K562 (cell line): ENCODE measurements around the gene FBXW2. TPM values are rescaled to one million over a fixed set of nuclear protein-coding genes. Genes with fewer than 3 reads are reported as not detected.

Experiments
- ATAC-seq: fragments of 200-7000 bp; cut with Tn5 transposase; 3 replicates; pipeline ENCODE4 v1.9.1; 2020; ENCODE audit warnings: moderate library complexity
- BruUV-seq: library from RNA; stranded (reverse); fragments of 400-500 nt; replicated peaks from 2 replicates; lab custom pipeline; 2021; lab: Mats Ljungman, UMichigan
- CTCF ChIA-PET: fragments of 300-600 bp; formaldehyde crosslinking; extraction: SDS; loops from one replicate; lab custom pipeline; 2021; ENCODE audit warnings: low intra/inter-chr PET ratio; lab: Yijun Ruan, JAX
- POLR2A ChIA-PET: fragments of 300-600, 350-650 bp; sonication (Branson Sonifier 250); formaldehyde crosslinking; extraction: SDS; loops from one replicate; lab custom pipeline; 2021; ENCODE audit warnings: antibody characterized with exemption, inconsistent platforms; lab: Yijun Ruan, JAX
- DNase-seq, 4 experiments: peaks; one replicate each; pipeline versions ENCODE4 v3.0.0 to v3.0.0-alpha.2; 2011 to 2018; ENCODE audit warnings: low spot score in 3 of 4, mixed read lengths in 3 of 4; ENCODE audit errors: extremely low read depth in 1 of 4
- FAIRE-seq: peaks from 2 replicates; lab custom pipeline; 2011; peaks lifted over from hg19 to GRCh38; lab: Jason Lieb, UNC
- H2AFZ ChIP-seq: 2 replicates; pipeline ENCODE4 v1.6.0; 2011; ENCODE audit warnings: low read depth, low read length, control low read depth, inconsistent platforms
- H3K27ac ChIP-seq: fragments of 200-600 bp; 3 replicates; pipeline ENCODE4 v1.8.0; 2011; ENCODE audit warnings: low read depth, mild to moderate bottlenecking, control low read depth, inconsistent platforms, low read length, moderate library complexity, mixed read lengths; ENCODE audit errors: extremely low read depth
- H3K27me3 ChIP-seq, 2 experiments: fragments of 300-600 bp in 1 of 2; 2 replicates in 1 of 2; 3 replicates in 1 of 2; pipeline versions ENCODE4 v1.6.0 to v1.8.0; 2011; ENCODE audit warnings: inconsistent platforms in 2 of 2, low read length in 2 of 2, mild to moderate bottlenecking in 1 of 2, mixed read lengths in 1 of 2, moderate library complexity in 1 of 2; ENCODE audit not compliant: control insufficient read depth in 2 of 2, insufficient read depth in 2 of 2
- H3K36me3 ChIP-seq: fragments of 300-600 bp; 3 replicates; pipeline ENCODE4 v1.8.0; 2011; ENCODE audit warnings: mild to moderate bottlenecking, low read length, inconsistent platforms; ENCODE audit not compliant: control insufficient read depth, insufficient read depth
- H3K4me1 ChIP-seq, 2 experiments: fragments of 200-600 bp in 1 of 2; replicated peaks in 1 of 2; 2 replicates in 1 of 2; 3 replicates in 1 of 2; pipeline versions ENCODE4 v1.5.1 to v1.8.0; 2011; ENCODE audit warnings: inconsistent platforms in 2 of 2, low read length in 2 of 2, mild to moderate bottlenecking in 1 of 2, mixed read lengths in 1 of 2, moderate library complexity in 1 of 2; ENCODE audit not compliant: control insufficient read depth in 2 of 2, insufficient read depth in 2 of 2
- H3K4me2 ChIP-seq: 2 replicates; pipeline ENCODE4 v1.6.1; 2011; ENCODE audit warnings: low read length, control low read depth, inconsistent platforms, mixed read lengths; ENCODE audit not compliant: insufficient read depth
- H3K4me3 ChIP-seq: fragments of 200-600 bp; sonication (generic), shearing (Covaris generic); 2 replicates; pipeline ENCODE4 v1.5.1; 2016; ENCODE audit warnings: control low read depth, inconsistent platforms
- H3K79me2 ChIP-seq: fragments of 200-600 bp; 3 replicates; pipeline ENCODE4 v1.8.0; 2011; ENCODE audit warnings: low read length, inconsistent platforms; ENCODE audit not compliant: control insufficient read depth, insufficient read depth
- H3K9ac ChIP-seq, 2 experiments: 2 replicates each; pipeline versions ENCODE4 v1.6.0 to v1.6.1; 2011; ENCODE audit warnings: low read depth in 2 of 2, low read length in 2 of 2, control low read depth in 1 of 2, inconsistent platforms in 1 of 2, mild to moderate bottlenecking in 1 of 2, mixed read lengths in 1 of 2; ENCODE audit not compliant: insufficient read depth in 1 of 2
- H3K9me1 ChIP-seq: one replicate; pipeline ENCODE4 v1.6.0; 2011; ENCODE audit warnings: inconsistent platforms, mild to moderate bottlenecking, low read length, moderate library complexity; ENCODE audit not compliant: control insufficient read depth, insufficient read depth
- H3K9me3 ChIP-seq: replicated peaks from 2 replicates; pipeline ENCODE4 v1.5.1; 2011; ENCODE audit warnings: low read depth, low read length, inconsistent platforms; ENCODE audit not compliant: control insufficient read depth, insufficient read depth
- H4K20me1 ChIP-seq: replicated peaks from 2 replicates; pipeline ENCODE4 v1.6.1; 2011; ENCODE audit warnings: low read length, inconsistent platforms, mixed read lengths; ENCODE audit not compliant: control insufficient read depth, insufficient read depth
- C11orf30 ChIP-seq: fragments of 450-650 bp; IDR thresholded peaks from 2 replicates; pipeline ENCODE4 v1.6.1; 2016; ENCODE audit warnings: low read depth, mild to moderate bottlenecking
- CBX3 ChIP-seq, 2 experiments: IDR thresholded peaks; 1 replicate in 1 of 2; 2 replicates in 1 of 2; pipeline ENCODE4 v1.6.1; 2012; ENCODE audit warnings: inconsistent platforms in 2 of 2, low read length in 2 of 2, borderline replicate concordance in 1 of 2, control low read depth in 1 of 2
- E2F5 ChIP-seq: sonication (generic); formaldehyde crosslinking; IDR thresholded peaks from 2 replicates; pipeline ENCODE4 v1.8.0; 2022; ENCODE audit warnings: mild to moderate bottlenecking, missing genetic modification reagents
- FUS ChIP-seq: fragments of 200-400 bp; formaldehyde crosslinking; optimal IDR thresholded peaks from 2 replicates; pipeline ENCODE3; 2017; ENCODE audit warnings: low read depth, low read length
- GATA2 ChIP-seq: sonication (generic); formaldehyde crosslinking; IDR thresholded peaks from 2 replicates; pipeline ENCODE4 v1.4.0; 2020; ENCODE audit warnings: mild to moderate bottlenecking, missing genetic modification reagents
- HMG20B ChIP-seq: fragments of 250-450 bp; sonication (Bioruptor Pico); IDR thresholded peaks from 2 replicates; pipeline ENCODE4 v1.5.0; 2021; ENCODE audit warnings: mild to moderate bottlenecking
- MXI1 ChIP-seq: IDR thresholded peaks from 2 replicates; pipeline ENCODE4 v1.6.1; 2011; ENCODE audit warnings: low read depth, mild to moderate bottlenecking, improper control_type of control experiment, low read length
- NELFE ChIP-seq: IDR thresholded peaks from 2 replicates; pipeline ENCODE4 v1.6.1; 2011; ENCODE audit warnings: mild to moderate bottlenecking; ENCODE audit not compliant: insufficient read depth, insufficient read length
- NEUROD1 ChIP-seq: fragments of 150-350 bp; IDR thresholded peaks from 2 replicates; pipeline ENCODE4 v1.6.1; 2014; ENCODE audit warnings: borderline replicate concordance, low read length, low read depth; ENCODE audit not compliant: partially characterized antibody
- PRPF4 ChIP-seq: fragments of 200-400 bp; formaldehyde crosslinking; IDR thresholded peaks from one replicate; pipeline ENCODE4 v1.6.1; 2017; ENCODE audit warnings: low read length, low read depth, mild to moderate bottlenecking; ENCODE audit not compliant: insufficient read depth, poor library complexity, severe bottlenecking
- SMARCE1 ChIP-seq: fragments of 450-650 bp; IDR thresholded peaks from 2 replicates; pipeline ENCODE4 v1.7.1; 2016; ENCODE audit warnings: mild to moderate bottlenecking
- XRCC3 ChIP-seq: fragments of 450-650 bp; IDR thresholded peaks from 2 replicates; pipeline ENCODE4 v1.6.1; 2017; ENCODE audit warnings: mild to moderate bottlenecking, moderate library complexity
- ZBTB43 ChIP-seq: sonication (generic); formaldehyde crosslinking; IDR thresholded peaks from 2 replicates; pipeline ENCODE4 v1.8.0; 2023; ENCODE audit warnings: mild to moderate bottlenecking, missing genetic modification reagents
- in situ Hi-C: fragments of 300-500 bp; cut with MboI; formaldehyde crosslinking; loops from 4 replicates; pipeline ENCODE4 v1.15.0; 2018; ENCODE audit warnings: inconsistent platforms, mixed read lengths
- intact Hi-C: fragments of 100-400 bp; cut with micrococcal nuclease; formaldehyde crosslinking; loops from 2 replicates; pipeline ENCODE4 v1.14.2; 2022
- polyA plus RNA-seq, 8 experiments: library from polyadenylated mRNA; depleted of rRNA in 4 of 8; stranded (reverse) in 5 of 8; unstranded in 3 of 8; fragments of >200 nt; fragmentation: Nextera tagmentation in 2 of 8; fragmentation: Illumina TruSeq in 1 of 8; extraction: Ambion mirVana in 2 of 8; extraction: Trizol in 1 of 8; gene quantifications; 2 replicates each; pipeline versions ENCODE4 v1.2.1 to v1.2.3, GENCODE V29; 2011 to 2014; ENCODE audit warnings: inconsistent platforms in 1 of 8, missing spikeins in 1 of 8
- total RNA-seq, 7 experiments: library from RNA; depleted of rRNA in 6 of 7; stranded (reverse); fragments of >200 nt in 6 of 7; fragmentation: Illumina TruSeq in 2 of 7; extraction: Trizol in 2 of 7; gene quantifications; 2 replicates each; pipeline versions ENCODE4 v1.2.1 to v1.2.3, GENCODE V29; 2011 to 2021; ENCODE audit warnings: low replicate concordance in 1 of 7
- TF ChIP-seq, protein P1 (sequence below): fragments of 250-450 bp; sonication (Bioruptor Pico); IDR thresholded peaks from 2 replicates; pipeline ENCODE4 v1.5.0; 2020; ENCODE audit warnings: mild to moderate bottlenecking, borderline replicate concordance
- TF ChIP-seq, protein P2 (sequence below): fragments of 250-450 bp; sonication (Bioruptor Pico); IDR thresholded peaks from 2 replicates; pipeline ENCODE4 v1.5.1; 2021; ENCODE audit warnings: mild to moderate bottlenecking

Gene FBXW2
- total and polyA plus RNA-seq, 9 of the 15 experiments (the other 6 are each of a cell fraction or from before 2014, with no cell fraction given) = 2.5 to 57.8 (median 28.1) TPM

DNA sequence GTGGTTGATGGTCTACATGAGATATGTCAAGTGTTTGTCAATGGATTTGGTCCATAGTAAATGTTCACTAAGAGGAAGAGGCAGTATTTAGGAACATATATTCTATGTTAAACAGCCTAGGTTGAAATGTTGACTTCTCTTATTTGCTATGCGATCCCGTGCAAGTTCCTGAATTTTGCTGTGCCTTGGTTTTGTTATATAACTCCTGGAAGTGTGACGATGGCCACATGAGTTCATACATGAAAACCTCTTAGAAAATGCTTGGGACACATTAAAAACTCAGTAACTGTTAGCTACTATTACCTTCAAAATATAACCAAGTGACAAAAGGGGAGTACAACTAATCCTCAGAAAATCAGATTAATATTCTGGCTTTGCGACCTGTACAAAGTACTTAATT is 21.9 kb upstream of the FBXW2 start (continued):
- TF ChIP-seq NELFE (no peak), MXI1 (no peak), SMARCE1 (no peak), XRCC3 (0 out of 2 replicates have a peak, but pooled peaks have one; percentile 8), FUS (peak; percentile 63), PRPF4 (no peak), NEUROD1 (no peak)
- TF ChIP-seq, protein P1, sequence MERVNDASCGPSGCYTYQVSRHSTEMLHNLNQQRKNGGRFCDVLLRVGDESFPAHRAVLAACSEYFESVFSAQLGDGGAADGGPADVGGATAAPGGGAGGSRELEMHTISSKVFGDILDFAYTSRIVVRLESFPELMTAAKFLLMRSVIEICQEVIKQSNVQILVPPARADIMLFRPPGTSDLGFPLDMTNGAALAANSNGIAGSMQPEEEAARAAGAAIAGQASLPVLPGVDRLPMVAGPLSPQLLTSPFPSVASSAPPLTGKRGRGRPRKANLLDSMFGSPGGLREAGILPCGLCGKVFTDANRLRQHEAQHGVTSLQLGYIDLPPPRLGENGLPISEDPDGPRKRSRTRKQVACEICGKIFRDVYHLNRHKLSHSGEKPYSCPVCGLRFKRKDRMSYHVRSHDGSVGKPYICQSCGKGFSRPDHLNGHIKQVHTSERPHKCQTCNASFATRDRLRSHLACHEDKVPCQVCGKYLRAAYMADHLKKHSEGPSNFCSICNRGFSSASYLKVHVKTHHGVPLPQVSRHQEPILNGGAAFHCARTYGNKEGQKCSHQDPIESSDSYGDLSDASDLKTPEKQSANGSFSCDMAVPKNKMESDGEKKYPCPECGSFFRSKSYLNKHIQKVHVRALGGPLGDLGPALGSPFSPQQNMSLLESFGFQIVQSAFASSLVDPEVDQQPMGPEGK = no peak

DNA sequence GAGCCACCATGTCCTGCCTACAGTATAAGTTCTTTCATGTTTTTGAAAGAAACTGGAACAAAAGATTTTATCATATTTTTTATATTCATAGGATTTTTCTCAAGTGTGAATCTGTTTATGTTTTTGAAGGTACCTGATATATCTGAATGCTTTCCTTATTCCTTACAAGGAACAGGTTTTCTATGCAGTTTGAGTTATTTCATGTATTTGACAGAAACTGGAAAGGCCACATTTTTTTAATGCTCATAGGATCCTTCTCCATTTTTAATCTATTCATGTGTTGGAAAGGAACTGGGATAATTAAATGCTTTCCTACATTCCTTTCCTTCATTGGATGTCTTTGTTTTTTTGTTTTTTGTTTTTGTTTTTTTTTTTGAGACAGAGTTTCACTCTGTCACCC is 15.7 kb upstream of the FBXW2 start:
- in situ Hi-C loops = loop anchor here (5.0 kb wide), 1 partner anchor 63 kb away; no protein-coding TSS in a partner anchor
- Histone ChIP-seq H3K4me2 (no peak overlapping the region), H3K4me1 (no peaks in the 10 kb centered on the region), H3K27ac (no peak overlapping the region), H3K4me3 (no peak overlapping the region), H3K9ac (no peak overlapping the region), H3K36me3 (peaks cover 54% of the 10 kb centered on the region), H2AFZ (no peak overlapping the region), H3K9me3 (peaks cover 31% of the 10 kb centered on the region), H3K27me3 (no peaks in the 10 kb centered on the region), H3K79me2 (no peaks in the 10 kb centered on the region), H3K9me1 (no peaks in the 10 kb centered on the region), H4K20me1 (no peaks in the 10 kb centered on the region)
- FAIRE-seq = no peak
- ChIA-PET POLR2A (interaction anchor here (0.6 kb wide), 1 partner anchor 18 kb away, joined by 3 read pairs; no protein-coding TSS in a partner anchor), CTCF (no interaction called here)
- intact Hi-C loops = loop anchor here (5.0 kb wide), 1 partner anchor 33 kb away; the partner anchor contains the start of gene PSMD5
- DNase-seq = no peak
- no peak for ATAC-seq
- no TSS peak for BruUV-seq
- no peak for TF ChIP-seq E2F5 (CRISPR knock-in tag)
- TF ChIP-seq C11orf30 = no peak
- no peak for TF ChIP-seq ZBTB43 (CRISPR knock-in tag)
- TF ChIP-seq CBX3 (IDR thresholded peaks at IDR 0.05; ENCODE audit: borderline replicate concordance in 1 of 2, low read length in 2 of 2) = 0 out of 3 replicates have a peak, but pooled peaks of 1 of the 2 experiments have one; percentile 27
- no peak for TF ChIP-seq HMG20B (CRISPR knock-in tag)
- TF ChIP-seq GATA2 (CRISPR knock-in tag) = no peak
- TF ChIP-seq, protein P2, sequence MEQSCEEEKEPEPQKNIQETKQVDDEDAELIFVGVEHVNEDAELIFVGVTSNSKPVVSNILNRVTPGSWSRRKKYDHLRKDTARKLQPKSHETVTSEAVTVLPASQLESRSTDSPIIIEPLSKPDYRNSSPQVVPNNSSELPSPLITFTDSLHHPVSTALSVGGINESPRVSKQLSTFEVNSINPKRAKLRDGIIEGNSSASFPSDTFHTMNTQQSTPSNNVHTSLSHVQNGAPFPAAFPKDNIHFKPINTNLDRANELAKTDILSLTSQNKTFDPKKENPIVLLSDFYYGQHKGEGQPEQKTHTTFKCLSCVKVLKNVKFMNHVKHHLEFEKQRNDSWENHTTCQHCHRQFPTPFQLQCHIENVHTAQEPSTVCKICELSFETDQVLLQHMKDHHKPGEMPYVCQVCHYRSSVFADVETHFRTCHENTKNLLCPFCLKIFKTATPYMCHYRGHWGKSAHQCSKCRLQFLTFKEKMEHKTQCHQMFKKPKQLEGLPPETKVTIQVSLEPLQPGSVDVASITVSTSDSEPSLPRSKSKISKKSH (CRISPR knock-in tag) = peak; percentile 60; the same call in 1 of the 2 replicates
